ENCODE measurements around the gene MICOS13.

MICOS13 gene

GRCh38 chr19:5680437-5681368 is at the start of gene MICOS13, which contains the start of gene HSD11B1L:
MICOS13 (minus strand) TSS chr19:5680516; CDS start chr19:5680486, 30 bp downstream.
HSD11B1L (plus strand) TSS chr19:5681027; CDS start chr19:5684833, 3,806 bp downstream.
- peak within 1 kb of the TSS; percentile 93 for H3K4me3 ChIP-seq (ENCODE audit: low read depth, low read length)
- no peaks in the 10 kb centered on the region for H3K27me3 ChIP-seq (ENCODE audit: insufficient read depth, low read length)
- H3K4me1 ChIP-seq (ENCODE audit: control insufficient read depth, insufficient read depth, low read length, unreplicated experiment) = no peaks in the 10 kb centered on the region
- peaks cover 6% of the 10 kb centered on the region for H3K79me2 ChIP-seq (ENCODE audit: control insufficient read depth, insufficient read depth, low read length, unreplicated experiment)
- H2AFZ ChIP-seq (ENCODE audit: low read length, unreplicated experiment) = peak within 1 kb of the TSS; percentile 43
- H3K27ac ChIP-seq (ENCODE audit: low read depth, low read length) = peak within 1 kb of the TSS; percentile 82
- no peaks in the 10 kb centered on the region for H3K36me3 ChIP-seq (ENCODE audit: insufficient read depth, low read length)

- H3K79me2 ChIP-seq (ENCODE audit: control insufficient read depth, insufficient read depth, low read length, unreplicated experiment) = no peaks in the 10 kb centered on the region
- H3K27me3 ChIP-seq (ENCODE audit: insufficient read depth, low read length) = no peaks in the 10 kb centered on the region
- H3K27ac ChIP-seq (ENCODE audit: low read depth, low read length) = no peak overlapping the region
- H2AFZ ChIP-seq (ENCODE audit: low read length, unreplicated experiment) = no peak overlapping the region
- H3K4me3 ChIP-seq (ENCODE audit: low read depth, low read length) = no peak overlapping the region
- H3K4me1 ChIP-seq (ENCODE audit: control insufficient read depth, insufficient read depth, low read length, unreplicated experiment) = no peaks in the 10 kb centered on the region
- H3K36me3 ChIP-seq (ENCODE audit: insufficient read depth, low read length) = no peaks in the 10 kb centered on the region
Observed at GRCh38 chr19:5727453-5728050, 47.2 kb upstream of the MICOS13 start.

- Histone ChIP-seq H3K4me3 (ENCODE audit: low read depth, low read length) (peak within 1 kb of the TSS; percentile 91), H2AFZ (ENCODE audit: low read length, unreplicated experiment) (peak within 1 kb of the TSS; percentile 93), H3K36me3 (ENCODE audit: insufficient read depth, low read length) (no peaks in the 10 kb centered on the region), H3K4me1 (ENCODE audit: control insufficient read depth, insufficient read depth, low read length, unreplicated experiment) (peaks cover 10% of the 10 kb centered on the region), H3K79me2 (ENCODE audit: control insufficient read depth, insufficient read depth, low read length, unreplicated experiment) (peaks cover 42% of the 10 kb centered on the region), H3K27me3 (ENCODE audit: insufficient read depth, low read length) (no peaks in the 10 kb centered on the region), H3K27ac (ENCODE audit: low read depth, low read length) (peak within 1 kb of the TSS; percentile 91)
Observed at GRCh38 chr19:5719961-5720790, 39.9 kb upstream of the MICOS13 start, which contains the start of the genes CATSPERD and LONP1. CATSPERD (plus strand) TSS chr19:5720637; CDS start chr19:5720738, 101 bp downstream. LONP1 (minus strand) TSS chr19:5720146; CDS start chr19:5720132, 14 bp downstream.

- Histone ChIP-seq H3K36me3 (ENCODE audit: insufficient read depth, low read length) (no peaks in the 10 kb centered on the region), H3K4me1 (ENCODE audit: control insufficient read depth, insufficient read depth, low read length, unreplicated experiment) (peaks cover 10% of the 10 kb centered on the region), H3K4me3 (ENCODE audit: low read depth, low read length) (peak overlapping the region; percentile 91), H2AFZ (ENCODE audit: low read length, unreplicated experiment) (no peak overlapping the region), H3K27me3 (ENCODE audit: insufficient read depth, low read length) (no peaks in the 10 kb centered on the region), H3K79me2 (ENCODE audit: control insufficient read depth, insufficient read depth, low read length, unreplicated experiment) (peaks cover 48% of the 10 kb centered on the region), H3K27ac (ENCODE audit: low read depth, low read length) (peak overlapping the region; percentile 91)
Observed at GRCh38 chr19:5719274-5719960, 39.1 kb upstream of the MICOS13 start.

- H3K79me2 ChIP-seq (ENCODE audit: control insufficient read depth, insufficient read depth, low read length, unreplicated experiment) = peaks cover 53% of the 10 kb centered on the region
- no peak overlapping the region for H2AFZ ChIP-seq (ENCODE audit: low read length, unreplicated experiment)
- no peaks in the 10 kb centered on the region; the same call in 1 of the 2 replicates for H3K36me3 ChIP-seq (ENCODE audit: insufficient read depth, low read length)
- H3K4me3 ChIP-seq (ENCODE audit: low read depth, low read length) = peak overlapping the region; percentile 91
- H3K27ac ChIP-seq (ENCODE audit: low read depth, low read length) = peak overlapping the region; percentile 91
- H3K4me1 ChIP-seq (ENCODE audit: control insufficient read depth, insufficient read depth, low read length, unreplicated experiment) = peaks cover 10% of the 10 kb centered on the region
- no peaks in the 10 kb centered on the region for H3K27me3 ChIP-seq (ENCODE audit: insufficient read depth, low read length)
Observed at GRCh38 chr19:5718579-5719273, 38.4 kb upstream of the MICOS13 start.

- no peak overlapping the region for H2AFZ ChIP-seq (ENCODE audit: low read length, unreplicated experiment)
- H3K4me1 ChIP-seq (ENCODE audit: control insufficient read depth, insufficient read depth, low read length, unreplicated experiment) = peaks cover 10% of the 10 kb centered on the region
- peak overlapping the region; percentile 91 for H3K4me3 ChIP-seq (ENCODE audit: low read depth, low read length)
- no peaks in the 10 kb centered on the region for H3K27me3 ChIP-seq (ENCODE audit: insufficient read depth, low read length)
- H3K79me2 ChIP-seq (ENCODE audit: control insufficient read depth, insufficient read depth, low read length, unreplicated experiment) = peaks cover 53% of the 10 kb centered on the region
- H3K36me3 ChIP-seq (ENCODE audit: insufficient read depth, low read length) = no peaks in the 10 kb centered on the region; the same call in 1 of the 2 replicates
- peak overlapping the region; percentile 91 for H3K27ac ChIP-seq (ENCODE audit: low read depth, low read length)
Observed at GRCh38 chr19:5718037-5718578, 37.8 kb upstream of the MICOS13 start.

- peak overlapping the region; percentile 91; the same call in 1 of the 2 replicates for H3K27ac ChIP-seq (ENCODE audit: low read depth, low read length)
- H3K36me3 ChIP-seq (ENCODE audit: insufficient read depth, low read length) = no peaks in the 10 kb centered on the region; the same call in 1 of the 2 replicates
- H2AFZ ChIP-seq (ENCODE audit: low read length, unreplicated experiment) = no peak overlapping the region
- H3K79me2 ChIP-seq (ENCODE audit: control insufficient read depth, insufficient read depth, low read length, unreplicated experiment) = peaks cover 53% of the 10 kb centered on the region
- no peaks in the 10 kb centered on the region for H3K27me3 ChIP-seq (ENCODE audit: insufficient read depth, low read length)
- peaks cover 10% of the 10 kb centered on the region for H3K4me1 ChIP-seq (ENCODE audit: control insufficient read depth, insufficient read depth, low read length, unreplicated experiment)
- peak overlapping the region; percentile 91; the same call in 1 of the 2 replicates for H3K4me3 ChIP-seq (ENCODE audit: low read depth, low read length)
Observed at GRCh38 chr19:5717215-5717935, 37.1 kb upstream of the MICOS13 start.

GRCh38 chr19:5714816-5715215 is 34.5 kb upstream of the MICOS13 start:
- peaks cover 55% of the 10 kb centered on the region for H3K79me2 ChIP-seq (ENCODE audit: control insufficient read depth, insufficient read depth, low read length, unreplicated experiment)

GRCh38 chr19:5713228-5713627 is 32.9 kb upstream of the MICOS13 start:
- H3K36me3 ChIP-seq (ENCODE audit: insufficient read depth, low read length) = no peaks in the 10 kb centered on the region; the same call in 1 of the 2 replicates

More at GRCh38 chr19:5714816-5715215, 34.5 kb upstream of the MICOS13 start:
- Histone ChIP-seq H3K27me3 (ENCODE audit: insufficient read depth, low read length) (no peaks in the 10 kb centered on the region), H3K36me3 (ENCODE audit: insufficient read depth, low read length) (no peaks in the 10 kb centered on the region; the same call in 1 of the 2 replicates), H3K27ac (ENCODE audit: low read depth, low read length) (no peak overlapping the region), H2AFZ (ENCODE audit: low read length, unreplicated experiment) (no peak overlapping the region), H3K4me3 (ENCODE audit: low read depth, low read length) (no peak overlapping the region), H3K4me1 (ENCODE audit: control insufficient read depth, insufficient read depth, low read length, unreplicated experiment) (peaks cover 10% of the 10 kb centered on the region)

More at GRCh38 chr19:5713228-5713627, 32.9 kb upstream of the MICOS13 start:
- peaks cover 39% of the 10 kb centered on the region for H3K79me2 ChIP-seq (ENCODE audit: control insufficient read depth, insufficient read depth, low read length, unreplicated experiment)
- H3K27ac ChIP-seq (ENCODE audit: low read depth, low read length) = no peak overlapping the region
- no peaks in the 10 kb centered on the region for H3K27me3 ChIP-seq (ENCODE audit: insufficient read depth, low read length)
- no peak overlapping the region for H2AFZ ChIP-seq (ENCODE audit: low read length, unreplicated experiment)
- H3K4me1 ChIP-seq (ENCODE audit: control insufficient read depth, insufficient read depth, low read length, unreplicated experiment) = peaks cover 10% of the 10 kb centered on the region
- H3K4me3 ChIP-seq (ENCODE audit: low read depth, low read length) = no peak overlapping the region

Measured in ACC112 (cell line).